ENCODE data around the gene SCFD2. TPM values are rescaled to one million over a fixed set of nuclear protein-coding genes. Genes with fewer than 3 reads are reported as not detected.

The SCFD2 gene
- polyA plus RNA-seq, 3 donors: 5.4 to 9.4 (median 6.7) TPM

DNA sequence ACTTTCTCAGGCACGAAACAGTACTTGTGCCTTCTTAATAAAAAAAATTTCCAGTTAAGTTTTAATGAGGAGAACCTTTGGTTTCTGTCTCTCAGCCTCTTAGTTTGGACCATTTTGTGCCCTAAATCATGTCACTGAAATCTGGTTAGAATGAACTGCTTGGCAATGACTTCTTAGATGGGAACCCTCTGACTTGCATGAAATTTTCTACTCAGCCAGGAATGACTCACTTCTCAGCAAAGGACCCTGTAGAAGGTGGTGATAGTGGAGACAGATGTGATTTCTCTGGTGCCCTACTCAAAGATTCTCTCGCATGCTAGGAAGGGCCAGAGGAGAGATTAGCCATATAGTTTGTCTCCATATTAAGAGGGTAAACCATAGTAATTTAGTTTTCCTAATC is 453.3 kb downstream of the SCFD2 start:
- H3K27me3 ChIP-seq (ENCODE audit: control insufficient read depth in 2 of 2, insufficient read depth in 2 of 2, low read length in 2 of 2): no peaks in the 10 kb centered on the region
- intact Hi-C loops (cut with micrococcal nuclease): no loop called here
- TF ChIP-seq, protein P1, sequence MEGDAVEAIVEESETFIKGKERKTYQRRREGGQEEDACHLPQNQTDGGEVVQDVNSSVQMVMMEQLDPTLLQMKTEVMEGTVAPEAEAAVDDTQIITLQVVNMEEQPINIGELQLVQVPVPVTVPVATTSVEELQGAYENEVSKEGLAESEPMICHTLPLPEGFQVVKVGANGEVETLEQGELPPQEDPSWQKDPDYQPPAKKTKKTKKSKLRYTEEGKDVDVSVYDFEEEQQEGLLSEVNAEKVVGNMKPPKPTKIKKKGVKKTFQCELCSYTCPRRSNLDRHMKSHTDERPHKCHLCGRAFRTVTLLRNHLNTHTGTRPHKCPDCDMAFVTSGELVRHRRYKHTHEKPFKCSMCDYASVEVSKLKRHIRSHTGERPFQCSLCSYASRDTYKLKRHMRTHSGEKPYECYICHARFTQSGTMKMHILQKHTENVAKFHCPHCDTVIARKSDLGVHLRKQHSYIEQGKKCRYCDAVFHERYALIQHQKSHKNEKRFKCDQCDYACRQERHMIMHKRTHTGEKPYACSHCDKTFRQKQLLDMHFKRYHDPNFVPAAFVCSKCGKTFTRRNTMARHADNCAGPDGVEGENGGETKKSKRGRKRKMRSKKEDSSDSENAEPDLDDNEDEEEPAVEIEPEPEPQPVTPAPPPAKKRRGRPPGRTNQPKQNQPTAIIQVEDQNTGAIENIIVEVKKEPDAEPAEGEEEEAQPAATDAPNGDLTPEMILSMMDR (IDR thresholded peaks at IDR 0.05): no peak
- no peaks in the 10 kb centered on the region for H4K20me1 ChIP-seq (ENCODE audit: insufficient read depth, low read length)
- Mint-ChIP-seq H3K9me3 (peaks cover 0 to 3% (median 0%) of the 10 kb centered on the region in 7 donors), H3K27ac (no peak overlapping the region), H3K27me3 (ENCODE audit: low read depth in 3 of 3) (no peaks in the 10 kb centered on the region), H3K4me3 (no peak overlapping the region), H3K36me3 (no peaks in the 10 kb centered on the region), H3K4me1 (no peaks in the 10 kb centered on the region)
- H3K4me1 ChIP-seq (ENCODE audit: control insufficient read depth in 1 of 2, insufficient read depth in 2 of 2, low read length in 2 of 2): no peaks in the 10 kb centered on the region
- no CpG with 5 or more reads among the region's 2 CpGs for WGBS (ENCODE audit: insufficient coverage)
- H3K9ac ChIP-seq (ENCODE audit: insufficient read depth, low read length, poor library complexity, severe bottlenecking): no peak overlapping the region
- H3K4me2 ChIP-seq (replicated peaks; ENCODE audit: extremely low read depth, low read length, poor library complexity, severe bottlenecking): no peak overlapping the region
- no peaks in the 10 kb centered on the region for H3K36me3 ChIP-seq (replicated peaks in 1 of 2; ENCODE audit: control insufficient read depth in 1 of 2, insufficient read depth in 2 of 2, low read length in 2 of 2)
- DNase-seq: no peak
- H3K4me3 ChIP-seq (replicated peaks in 1 of 3; ENCODE audit: low read depth in 2 of 3, low read length in 3 of 3): no peak overlapping the region
- H3K9me3 ChIP-seq (replicated peaks in 1 of 2; ENCODE audit: control insufficient read depth in 1 of 2, insufficient read depth in 1 of 2, low read length in 2 of 2): no peaks in the 10 kb centered on the region
- H3K27ac ChIP-seq (ENCODE audit: low read depth in 1 of 2, low read length in 2 of 2): no peak overlapping the region
- H2AFZ ChIP-seq (ENCODE audit: insufficient read depth, low read depth, low read length, poor library complexity, severe bottlenecking): no peak overlapping the region
- no peaks in the 10 kb centered on the region for H3K79me2 ChIP-seq (ENCODE audit: insufficient read depth, low read length)

DNA sequence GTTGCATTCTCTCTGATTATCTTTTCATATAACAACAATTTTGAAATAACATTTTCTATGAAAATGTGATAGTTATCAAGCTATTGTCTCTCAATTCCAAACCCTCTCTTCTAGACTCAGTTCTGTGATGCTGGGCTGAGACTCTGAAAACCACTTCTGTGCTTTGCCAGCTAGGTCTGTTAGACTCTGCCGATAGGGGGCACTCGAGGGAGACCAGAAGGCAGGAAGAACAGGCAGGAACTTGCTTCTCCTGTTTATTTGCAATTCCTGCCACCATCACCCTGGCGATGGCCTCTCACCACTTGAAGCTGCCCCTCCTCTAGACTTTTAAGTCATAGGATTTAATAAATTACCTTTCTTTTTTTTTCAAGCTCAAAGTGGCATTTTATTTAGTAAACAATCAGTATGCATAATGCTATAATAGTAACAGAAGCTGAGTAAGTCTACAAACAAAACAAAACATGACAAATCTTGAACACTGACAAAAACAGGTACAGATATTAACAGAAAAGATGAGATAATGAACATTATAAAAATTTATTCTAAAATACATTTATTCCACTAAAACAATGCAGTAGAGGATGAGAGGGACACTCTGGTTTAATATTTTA is 454.1 kb downstream of the SCFD2 start:
- Mint-ChIP-seq H3K27me3 (ENCODE audit: low read depth in 3 of 3) (no peaks in the 10 kb centered on the region), H3K36me3 (peaks cover under 1 to 2% of the 10 kb centered on the region in 2 donors), H3K27ac (no peak overlapping the region), H3K9me3 (peaks cover 0 to 3% (median 0%) of the 10 kb centered on the region in 7 donors), H3K4me3 (no peak overlapping the region), H3K4me1 (no peaks in the 10 kb centered on the region)
- peak; percentile 28 to 45 (median 42) for DNase-seq
- TF ChIP-seq, protein P1 (IDR thresholded peaks at IDR 0.05): peak; percentile 89
- Histone ChIP-seq H3K9ac (ENCODE audit: insufficient read depth, low read length, poor library complexity, severe bottlenecking) (no peak overlapping the region), H4K20me1 (ENCODE audit: insufficient read depth, low read length) (no peaks in the 10 kb centered on the region), H3K4me3 (replicated peaks in 1 of 3; ENCODE audit: low read depth in 2 of 3, low read length in 3 of 3) (no peak overlapping the region), H3K4me2 (replicated peaks; ENCODE audit: extremely low read depth, low read length, poor library complexity, severe bottlenecking) (no peak overlapping the region), H3K4me1 (ENCODE audit: control insufficient read depth in 1 of 2, insufficient read depth in 2 of 2, low read length in 2 of 2) (no peaks in the 10 kb centered on the region), H3K79me2 (ENCODE audit: insufficient read depth, low read length) (no peaks in the 10 kb centered on the region), H3K27ac (ENCODE audit: low read depth in 1 of 2, low read length in 2 of 2) (no peak overlapping the region), H3K36me3 (replicated peaks in 1 of 2; ENCODE audit: control insufficient read depth in 1 of 2, insufficient read depth in 2 of 2, low read length in 2 of 2) (no peaks in the 10 kb centered on the region), H3K27me3 (ENCODE audit: control insufficient read depth in 2 of 2, insufficient read depth in 2 of 2, low read length in 2 of 2) (no peaks in the 10 kb centered on the region), H2AFZ (ENCODE audit: insufficient read depth, low read depth, low read length, poor library complexity, severe bottlenecking) (no peak overlapping the region), H3K9me3 (replicated peaks in 1 of 2; ENCODE audit: control insufficient read depth in 1 of 2, insufficient read depth in 1 of 2, low read length in 2 of 2) (no peaks in the 10 kb centered on the region)
- WGBS (ENCODE audit: insufficient coverage): 0% methylated on average over 2 of the region's 3 CpGs
- intact Hi-C loops (cut with micrococcal nuclease): no loop called here
